ENCODE measurements around the gene RNF152. TPM values are rescaled to one million over a fixed set of nuclear protein-coding genes. Genes with fewer than 3 reads are reported as not detected.
"Not testable (repeated sequence)": the region's sequence is repeated elsewhere in the genome, so short reads cannot be mapped to it uniquely, and the experiment has no call there.

RNF152 gene
- total RNA-seq, 1 donor = 12.8 TPM

DNA sequence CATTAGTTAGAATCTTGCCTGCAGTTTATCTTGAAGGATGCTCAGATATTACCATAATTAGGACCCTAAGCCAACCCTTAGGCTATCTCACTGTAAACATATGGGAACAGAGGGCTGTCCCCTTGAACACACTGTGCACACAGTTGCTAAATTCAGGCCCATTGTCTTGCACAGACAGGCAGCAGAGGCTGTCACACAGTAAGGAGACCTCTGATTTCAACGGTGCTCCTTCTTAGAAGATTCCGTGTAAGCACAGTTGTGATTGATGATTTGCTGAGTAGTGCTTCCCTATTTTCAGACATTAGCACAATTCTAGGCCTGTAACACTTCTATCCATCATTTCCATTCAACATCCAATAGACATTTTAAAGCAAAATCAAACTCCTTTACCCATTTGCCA lies 108.0 kb downstream of the RNF152 start:
- DNase-seq (ENCODE audit: low read depth) = no peak
- TF ChIP-seq, protein P1, sequence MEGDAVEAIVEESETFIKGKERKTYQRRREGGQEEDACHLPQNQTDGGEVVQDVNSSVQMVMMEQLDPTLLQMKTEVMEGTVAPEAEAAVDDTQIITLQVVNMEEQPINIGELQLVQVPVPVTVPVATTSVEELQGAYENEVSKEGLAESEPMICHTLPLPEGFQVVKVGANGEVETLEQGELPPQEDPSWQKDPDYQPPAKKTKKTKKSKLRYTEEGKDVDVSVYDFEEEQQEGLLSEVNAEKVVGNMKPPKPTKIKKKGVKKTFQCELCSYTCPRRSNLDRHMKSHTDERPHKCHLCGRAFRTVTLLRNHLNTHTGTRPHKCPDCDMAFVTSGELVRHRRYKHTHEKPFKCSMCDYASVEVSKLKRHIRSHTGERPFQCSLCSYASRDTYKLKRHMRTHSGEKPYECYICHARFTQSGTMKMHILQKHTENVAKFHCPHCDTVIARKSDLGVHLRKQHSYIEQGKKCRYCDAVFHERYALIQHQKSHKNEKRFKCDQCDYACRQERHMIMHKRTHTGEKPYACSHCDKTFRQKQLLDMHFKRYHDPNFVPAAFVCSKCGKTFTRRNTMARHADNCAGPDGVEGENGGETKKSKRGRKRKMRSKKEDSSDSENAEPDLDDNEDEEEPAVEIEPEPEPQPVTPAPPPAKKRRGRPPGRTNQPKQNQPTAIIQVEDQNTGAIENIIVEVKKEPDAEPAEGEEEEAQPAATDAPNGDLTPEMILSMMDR (IDR thresholded peaks at IDR 0.05; ENCODE audit: insufficient read depth, low read length) = no peak
- no peak overlapping the region for H3K4me3 ChIP-seq (ENCODE audit: low read depth, low read length)

- no peak for DNase-seq (ENCODE audit: low read depth)
- TF ChIP-seq, protein P1 (IDR thresholded peaks at IDR 0.05; ENCODE audit: insufficient read depth, low read length) = no peak
- no peak overlapping the region for H3K4me3 ChIP-seq (ENCODE audit: low read depth, low read length)
These were observed 110.3 kb downstream of the RNF152 start for GRCh38 chr18:61782545-61782944.

DNA sequence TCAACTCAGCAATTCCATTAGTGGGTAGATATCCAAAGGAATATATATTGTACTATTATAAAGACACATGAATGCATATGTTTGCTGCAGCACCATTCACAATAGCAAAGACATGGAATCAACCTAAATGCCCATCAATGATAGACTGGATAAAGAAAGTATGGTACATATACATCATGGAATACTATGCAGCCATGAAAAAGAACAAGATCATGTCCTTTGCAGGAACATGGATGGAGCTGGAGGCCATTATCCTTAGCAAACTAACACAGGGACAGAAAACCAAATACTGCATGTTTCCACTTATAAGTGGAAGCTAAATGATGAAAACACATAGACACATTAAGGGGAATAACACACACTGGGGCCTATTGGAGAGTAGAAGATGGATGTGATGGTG lies 116.6 kb downstream of the RNF152 start:
- DNase-seq (ENCODE audit: low read depth); H3K4me3 ChIP-seq (ENCODE audit: low read depth, low read length): not testable (repeated sequence)

- TF ChIP-seq, protein P1 (IDR thresholded peaks at IDR 0.05; ENCODE audit: insufficient read depth, low read length) = no peak
- H3K4me3 ChIP-seq (ENCODE audit: low read depth, low read length) = no peak overlapping the region
- no peak for DNase-seq (ENCODE audit: low read depth)
These were observed 118.0 kb downstream of the RNF152 start for GRCh38 chr18:61774846-61775245.

- TF ChIP-seq, protein P1 (IDR thresholded peaks at IDR 0.05; ENCODE audit: insufficient read depth, low read length) = no peak
- H3K4me3 ChIP-seq (ENCODE audit: low read depth, low read length) = no peak overlapping the region
- DNase-seq (ENCODE audit: low read depth) = no peak
These were observed 120.4 kb downstream of the RNF152 start for GRCh38 chr18:61772293-61772848.

DNA sequence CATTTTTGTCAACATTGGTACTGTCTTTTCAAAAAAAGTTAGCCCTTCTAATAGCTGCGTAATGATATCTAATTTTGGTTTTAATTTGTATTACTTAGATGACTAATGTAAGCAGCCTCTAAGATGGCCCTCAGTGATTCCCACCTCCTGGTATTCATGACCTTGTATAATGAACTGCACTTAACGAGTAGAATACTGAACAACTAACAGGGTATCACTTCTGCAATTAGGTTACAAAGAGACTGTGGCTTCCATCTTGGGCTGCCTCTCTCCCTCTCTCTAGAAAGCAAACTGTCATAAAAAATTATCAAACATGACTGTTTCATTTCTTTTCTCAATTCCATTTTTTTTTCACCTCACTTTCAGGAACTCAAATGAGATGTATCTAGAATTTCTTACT lies 120.9 kb downstream of the RNF152 start:
- no peak for DNase-seq (ENCODE audit: low read depth)
- H3K4me3 ChIP-seq (ENCODE audit: low read depth, low read length) = no peak overlapping the region
- TF ChIP-seq, protein P1 (IDR thresholded peaks at IDR 0.05; ENCODE audit: insufficient read depth, low read length) = no peak

GRCh38 chr18:61770279-61770678 lies 122.5 kb downstream of the RNF152 start:
- no peak overlapping the region for H3K4me3 ChIP-seq (ENCODE audit: low read depth, low read length)
- TF ChIP-seq, protein P1 (IDR thresholded peaks at IDR 0.05; ENCODE audit: insufficient read depth, low read length) = no peak
- no peak for DNase-seq (ENCODE audit: low read depth)

All from fibroblast of the aortic adventitia (primary cell).